ENCODE measurements around the gene BTBD19. TPM values are rescaled to one million over a fixed set of nuclear protein-coding genes. Genes with fewer than 3 reads are reported as not detected.
"Not testable (repeated sequence)": the region's sequence is repeated elsewhere in the genome, so short reads cannot be mapped to it uniquely, and the experiment has no call there.

Gene BTBD19
- total RNA-seq, 1 donor from 2014 or later, result 30.6 TPM

GRCh38 chr1:44810101-44810761 is 1.9 kb downstream of the BTBD19 start:
- H3K27me3 Mint-ChIP-seq (ENCODE audit: low read depth, unreplicated experiment), result no peaks in the 10 kb centered on the region
- Histone ChIP-seq H3K27ac (ENCODE audit: low read depth, low read length) (peak overlapping the region; percentile 100), H3K27me3 (ENCODE audit: insufficient read depth, low read length) (no peaks in the 10 kb centered on the region), H2AFZ (ENCODE audit: low read depth, low read length) (no peak overlapping the region), H3K36me3 (ENCODE audit: insufficient read depth, low read length) (peaks cover 15% of the 10 kb centered on the region), H3K9me3 (ENCODE audit: insufficient read depth, low read depth, low read length) (no peaks in the 10 kb centered on the region), H3K4me3 (ENCODE audit: insufficient read depth, low read depth, low read length) (peak overlapping the region; percentile 53), H4K20me1 (ENCODE audit: insufficient read depth, low read length) (peaks cover 12% of the 10 kb centered on the region), H3K4me1 (ENCODE audit: insufficient read depth, low read length) (peaks cover 84% of the 10 kb centered on the region), H3K9ac (ENCODE audit: low read length) (peak overlapping the region; percentile 98), H3K79me2 (ENCODE audit: insufficient read depth, low read length) (peaks cover 48% of the 10 kb centered on the region), H3K4me2 (ENCODE audit: low read length) (peak overlapping the region; percentile 86)
- no peaks in the 10 kb centered on the region for H3K9me3 Mint-ChIP-seq (ENCODE audit: unreplicated experiment)
- H3K27ac Mint-ChIP-seq (ENCODE audit: unreplicated experiment), result peak overlapping the region; percentile 99
- DNase-seq (ENCODE audit: low read depth), result no peak
- no peak for FAIRE-seq
- H3K36me3 Mint-ChIP-seq (ENCODE audit: low read depth, unreplicated experiment), result peaks cover 14% of the 10 kb centered on the region
- no peak overlapping the region for H3K4me3 Mint-ChIP-seq (ENCODE audit: unreplicated experiment)
- TF ChIP-seq CTCF (IDR thresholded peaks at IDR 0.05; ENCODE audit: insufficient read depth, low read depth, low read length) (no peak), EZH2 (IDR thresholded peaks at IDR 0.05; ENCODE audit: insufficient read depth, low read length) (no peak)
- peaks cover 68% of the 10 kb centered on the region for H3K4me1 Mint-ChIP-seq (ENCODE audit: low read depth, unreplicated experiment)

- peak overlapping the region; percentile 40 for H3K4me3 Mint-ChIP-seq (ENCODE audit: unreplicated experiment)
- H2AFZ ChIP-seq (ENCODE audit: low read depth, low read length); H3K27me3 Mint-ChIP-seq (ENCODE audit: low read depth, unreplicated experiment); DNase-seq (ENCODE audit: low read depth); H3K9me3 ChIP-seq (ENCODE audit: insufficient read depth, low read depth, low read length); FAIRE-seq; H3K27me3 ChIP-seq (ENCODE audit: insufficient read depth, low read length); H3K4me3 ChIP-seq (ENCODE audit: insufficient read depth, low read depth, low read length); H4K20me1 ChIP-seq (ENCODE audit: insufficient read depth, low read length); H3K9me3 Mint-ChIP-seq (ENCODE audit: unreplicated experiment): not testable (repeated sequence)
- H3K36me3 ChIP-seq (ENCODE audit: insufficient read depth, low read length), result peaks cover 16% of the 10 kb centered on the region
- H3K9ac ChIP-seq (ENCODE audit: low read length), result peak overlapping the region; percentile 98
- peak overlapping the region; percentile 86 for H3K4me2 ChIP-seq (ENCODE audit: low read length)
- H3K27ac Mint-ChIP-seq (ENCODE audit: unreplicated experiment), result peak overlapping the region; percentile 99
- H3K4me1 ChIP-seq (ENCODE audit: insufficient read depth, low read length), result peaks cover 84% of the 10 kb centered on the region
- H3K36me3 Mint-ChIP-seq (ENCODE audit: low read depth, unreplicated experiment), result peaks cover 18% of the 10 kb centered on the region
- H3K27ac ChIP-seq (ENCODE audit: low read depth, low read length), result peak overlapping the region; percentile 100
- peaks cover 43% of the 10 kb centered on the region for H3K79me2 ChIP-seq (ENCODE audit: insufficient read depth, low read length)
- peaks cover 69% of the 10 kb centered on the region for H3K4me1 Mint-ChIP-seq (ENCODE audit: low read depth, unreplicated experiment)
Measured at GRCh38 chr1:44810762-44811105, 2.4 kb downstream of the BTBD19 start.

- no peak for DNase-seq (ENCODE audit: low read depth)
- Histone ChIP-seq H3K4me2 (ENCODE audit: low read length) (peak overlapping the region; percentile 86), H3K4me3 (ENCODE audit: insufficient read depth, low read depth, low read length) (peak overlapping the region; percentile 42), H3K4me1 (ENCODE audit: insufficient read depth, low read length) (peaks cover 79% of the 10 kb centered on the region), H3K9me3 (ENCODE audit: insufficient read depth, low read depth, low read length) (no peaks in the 10 kb centered on the region), H4K20me1 (ENCODE audit: insufficient read depth, low read length) (peaks cover 10% of the 10 kb centered on the region), H3K27me3 (ENCODE audit: insufficient read depth, low read length) (no peaks in the 10 kb centered on the region), H3K79me2 (ENCODE audit: insufficient read depth, low read length) (peaks cover 39% of the 10 kb centered on the region), H3K27ac (ENCODE audit: low read depth, low read length) (peak overlapping the region; percentile 88), H3K9ac (ENCODE audit: low read length) (peak overlapping the region; percentile 68), H3K36me3 (ENCODE audit: insufficient read depth, low read length) (peaks cover 18% of the 10 kb centered on the region), H2AFZ (ENCODE audit: low read depth, low read length) (no peak overlapping the region)
- peak overlapping the region; percentile 40 for H3K4me3 Mint-ChIP-seq (ENCODE audit: unreplicated experiment)
- H3K27ac Mint-ChIP-seq (ENCODE audit: unreplicated experiment), result peak overlapping the region; percentile 99
- no peak for TF ChIP-seq EZH2 (IDR thresholded peaks at IDR 0.05; ENCODE audit: insufficient read depth, low read length)
- no peak for TF ChIP-seq CTCF (IDR thresholded peaks at IDR 0.05; ENCODE audit: insufficient read depth, low read depth, low read length)
- H3K36me3 Mint-ChIP-seq (ENCODE audit: low read depth, unreplicated experiment), result peaks cover 18% of the 10 kb centered on the region
- H3K27me3 Mint-ChIP-seq (ENCODE audit: low read depth, unreplicated experiment), result no peaks in the 10 kb centered on the region
- no peak for FAIRE-seq
- H3K4me1 Mint-ChIP-seq (ENCODE audit: low read depth, unreplicated experiment), result peaks cover 69% of the 10 kb centered on the region
- H3K9me3 Mint-ChIP-seq (ENCODE audit: unreplicated experiment), result no peaks in the 10 kb centered on the region
Measured at GRCh38 chr1:44811234-44811633, 2.9 kb downstream of the BTBD19 start.
